Measurements from ENCODE around the gene MAP7D1.

DNA sequence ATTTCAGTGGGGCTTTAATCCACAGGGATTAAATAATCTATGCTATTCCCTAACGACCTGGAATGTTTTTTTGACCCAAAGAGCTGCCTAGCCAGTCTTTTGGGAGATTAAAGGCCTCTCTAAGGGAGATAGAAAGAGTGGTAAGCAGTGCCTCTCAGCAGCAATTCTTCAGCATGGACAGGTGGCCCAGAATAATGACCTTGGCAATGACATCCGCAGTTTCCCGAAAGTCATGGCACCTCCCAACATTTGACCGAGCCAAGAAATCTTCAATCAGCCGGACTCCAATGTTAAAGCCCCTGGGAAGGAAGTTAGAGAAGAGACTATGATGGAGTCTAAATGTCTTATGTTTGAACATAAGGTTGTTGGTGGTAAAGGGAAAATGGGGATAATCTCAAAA lies 16.4 kb upstream of the MAP7D1 start:
- TF ChIP-seq, protein P1, sequence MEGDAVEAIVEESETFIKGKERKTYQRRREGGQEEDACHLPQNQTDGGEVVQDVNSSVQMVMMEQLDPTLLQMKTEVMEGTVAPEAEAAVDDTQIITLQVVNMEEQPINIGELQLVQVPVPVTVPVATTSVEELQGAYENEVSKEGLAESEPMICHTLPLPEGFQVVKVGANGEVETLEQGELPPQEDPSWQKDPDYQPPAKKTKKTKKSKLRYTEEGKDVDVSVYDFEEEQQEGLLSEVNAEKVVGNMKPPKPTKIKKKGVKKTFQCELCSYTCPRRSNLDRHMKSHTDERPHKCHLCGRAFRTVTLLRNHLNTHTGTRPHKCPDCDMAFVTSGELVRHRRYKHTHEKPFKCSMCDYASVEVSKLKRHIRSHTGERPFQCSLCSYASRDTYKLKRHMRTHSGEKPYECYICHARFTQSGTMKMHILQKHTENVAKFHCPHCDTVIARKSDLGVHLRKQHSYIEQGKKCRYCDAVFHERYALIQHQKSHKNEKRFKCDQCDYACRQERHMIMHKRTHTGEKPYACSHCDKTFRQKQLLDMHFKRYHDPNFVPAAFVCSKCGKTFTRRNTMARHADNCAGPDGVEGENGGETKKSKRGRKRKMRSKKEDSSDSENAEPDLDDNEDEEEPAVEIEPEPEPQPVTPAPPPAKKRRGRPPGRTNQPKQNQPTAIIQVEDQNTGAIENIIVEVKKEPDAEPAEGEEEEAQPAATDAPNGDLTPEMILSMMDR (IDR thresholded peaks at IDR 0.05): no peak
- TF ChIP-seq POLR2AphosphoS5 (IDR thresholded peaks at IDR 0.05): no peak

All from stomach (tissue), 4 donors.